GM06990 (cell line): ENCODE data around the gene RRM2.
"Not testable (repeated sequence)": the region's sequence is repeated elsewhere in the genome, so short reads cannot be mapped to it uniquely, and the experiment has no call there.

ENCODE experiments used
- DNase-seq: peaks from one replicate; pipeline ENCODE4 v3.0.0-alpha.2; 2011; ENCODE audit not compliant: insufficient read length; ENCODE audit errors: extremely low read depth
- H3K27me3 ChIP-seq: replicated peaks from 2 replicates; pipeline ENCODE4 v1.6.0; 2011; ENCODE audit warnings: low read length; ENCODE audit not compliant: control insufficient read depth, insufficient read depth
- H3K36me3 ChIP-seq: 2 replicates; pipeline ENCODE4 v1.5.1; 2011; ENCODE audit warnings: low read length; ENCODE audit not compliant: control insufficient read depth, insufficient read depth
- H3K4me3 ChIP-seq: replicated peaks from 2 replicates; pipeline ENCODE4 v1.5.1; 2011; ENCODE audit warnings: low read depth, mild to moderate bottlenecking, control low read depth, low read length
- TF ChIP-seq, protein P1 (sequence below): IDR thresholded peaks from 2 replicates; pipeline ENCODE4 v1.5.1; 2011; ENCODE audit warnings: low read length, control low read depth, mild to moderate bottlenecking, inconsistent platforms; ENCODE audit not compliant: insufficient read depth, poor library complexity, severe bottlenecking

RRM2 gene

DNA sequence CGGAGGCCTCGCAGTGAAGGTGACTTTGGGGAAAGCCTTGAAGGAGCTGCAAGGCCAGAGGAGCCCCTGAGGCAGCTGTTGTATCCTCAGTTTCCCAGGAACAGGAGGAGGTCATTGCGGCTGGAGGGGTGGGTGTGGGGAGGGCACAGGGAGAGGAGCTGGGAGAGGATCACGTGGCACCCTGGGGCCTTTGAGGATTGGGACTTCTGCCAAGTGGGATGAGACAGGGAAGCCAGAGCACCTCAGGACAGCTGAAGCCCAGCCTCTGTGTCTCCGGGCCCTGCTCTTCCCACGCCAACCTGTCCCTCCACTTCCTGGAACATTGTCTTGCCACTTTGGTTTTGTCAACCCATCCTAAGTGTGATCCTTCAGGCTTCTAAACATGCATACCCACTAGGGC, 19.4 kb upstream of the RRM2 start:
- H3K27me3 ChIP-seq: no peaks in the 10 kb centered on the region
- no peaks in the 10 kb centered on the region for H3K36me3 ChIP-seq
- TF ChIP-seq, protein P1, sequence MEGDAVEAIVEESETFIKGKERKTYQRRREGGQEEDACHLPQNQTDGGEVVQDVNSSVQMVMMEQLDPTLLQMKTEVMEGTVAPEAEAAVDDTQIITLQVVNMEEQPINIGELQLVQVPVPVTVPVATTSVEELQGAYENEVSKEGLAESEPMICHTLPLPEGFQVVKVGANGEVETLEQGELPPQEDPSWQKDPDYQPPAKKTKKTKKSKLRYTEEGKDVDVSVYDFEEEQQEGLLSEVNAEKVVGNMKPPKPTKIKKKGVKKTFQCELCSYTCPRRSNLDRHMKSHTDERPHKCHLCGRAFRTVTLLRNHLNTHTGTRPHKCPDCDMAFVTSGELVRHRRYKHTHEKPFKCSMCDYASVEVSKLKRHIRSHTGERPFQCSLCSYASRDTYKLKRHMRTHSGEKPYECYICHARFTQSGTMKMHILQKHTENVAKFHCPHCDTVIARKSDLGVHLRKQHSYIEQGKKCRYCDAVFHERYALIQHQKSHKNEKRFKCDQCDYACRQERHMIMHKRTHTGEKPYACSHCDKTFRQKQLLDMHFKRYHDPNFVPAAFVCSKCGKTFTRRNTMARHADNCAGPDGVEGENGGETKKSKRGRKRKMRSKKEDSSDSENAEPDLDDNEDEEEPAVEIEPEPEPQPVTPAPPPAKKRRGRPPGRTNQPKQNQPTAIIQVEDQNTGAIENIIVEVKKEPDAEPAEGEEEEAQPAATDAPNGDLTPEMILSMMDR: no peak
- no peak overlapping the region for H3K4me3 ChIP-seq
- DNase-seq: no peak

DNA sequence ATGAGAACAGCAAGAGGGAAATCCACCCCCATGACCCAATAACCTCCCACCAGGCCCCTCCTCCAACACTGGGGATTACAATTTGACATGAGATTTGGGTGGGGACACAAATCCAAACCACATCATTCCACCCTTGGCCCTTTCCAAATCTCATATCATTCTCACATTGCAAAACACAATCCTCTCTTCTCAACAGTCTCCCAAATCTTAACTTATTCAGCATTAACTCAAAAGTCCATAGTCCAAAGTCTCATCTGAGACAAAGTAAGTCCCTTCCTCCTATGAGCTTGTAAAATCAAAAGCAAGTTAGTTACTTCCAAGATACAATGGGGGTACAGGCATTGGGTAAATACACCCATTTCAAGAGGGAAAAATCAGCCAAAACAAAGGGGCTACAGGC, 17.6 kb upstream of the RRM2 start:
- not testable (repeated sequence) for H3K36me3 ChIP-seq, DNase-seq, H3K27me3 ChIP-seq, H3K4me3 ChIP-seq

DNA sequence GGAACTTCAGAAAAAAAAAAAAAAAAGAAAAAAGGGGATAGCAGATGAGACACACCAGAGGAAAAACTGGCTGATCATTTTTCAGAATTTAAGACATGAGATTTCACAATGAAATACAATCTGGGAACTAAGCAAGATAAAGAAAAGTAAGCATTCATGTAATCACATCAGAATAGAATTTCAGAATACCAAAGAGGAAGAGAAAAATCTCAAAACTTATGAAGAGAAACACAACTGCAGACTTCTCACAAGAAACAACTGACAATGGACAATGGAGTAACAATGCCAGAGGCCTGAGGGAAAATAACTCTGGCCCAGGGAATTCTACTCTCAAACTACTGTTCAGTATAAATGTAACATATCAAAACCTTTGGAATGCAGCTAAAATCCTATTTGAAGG, 13.2 kb upstream of the RRM2 start:
- Histone ChIP-seq H3K27me3 (no peaks in the 10 kb centered on the region), H3K4me3 (no peak overlapping the region), H3K36me3 (no peaks in the 10 kb centered on the region)
- DNase-seq: no peak
- TF ChIP-seq, protein P1: no peak

DNA sequence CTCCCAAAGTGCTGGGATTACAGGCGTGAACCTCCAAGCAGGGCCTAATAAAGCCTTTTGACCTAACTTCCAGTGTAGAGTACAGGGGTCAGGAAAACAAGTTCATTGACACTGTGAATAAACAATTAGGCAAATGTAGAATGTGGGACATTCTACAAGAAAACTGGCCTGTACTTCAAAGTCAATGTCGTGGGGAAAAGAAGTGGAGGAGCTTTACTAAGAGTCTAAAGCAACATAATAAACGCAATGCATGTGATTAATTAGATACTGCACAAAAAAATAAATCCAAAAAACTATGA, 3.6 kb upstream of the RRM2 start:
- TF ChIP-seq, protein P1: no peak
- Histone ChIP-seq H3K27me3 (no peaks in the 10 kb centered on the region), H3K4me3 (no peak overlapping the region), H3K36me3 (no peaks in the 10 kb centered on the region)
- DNase-seq: no peak

DNA sequence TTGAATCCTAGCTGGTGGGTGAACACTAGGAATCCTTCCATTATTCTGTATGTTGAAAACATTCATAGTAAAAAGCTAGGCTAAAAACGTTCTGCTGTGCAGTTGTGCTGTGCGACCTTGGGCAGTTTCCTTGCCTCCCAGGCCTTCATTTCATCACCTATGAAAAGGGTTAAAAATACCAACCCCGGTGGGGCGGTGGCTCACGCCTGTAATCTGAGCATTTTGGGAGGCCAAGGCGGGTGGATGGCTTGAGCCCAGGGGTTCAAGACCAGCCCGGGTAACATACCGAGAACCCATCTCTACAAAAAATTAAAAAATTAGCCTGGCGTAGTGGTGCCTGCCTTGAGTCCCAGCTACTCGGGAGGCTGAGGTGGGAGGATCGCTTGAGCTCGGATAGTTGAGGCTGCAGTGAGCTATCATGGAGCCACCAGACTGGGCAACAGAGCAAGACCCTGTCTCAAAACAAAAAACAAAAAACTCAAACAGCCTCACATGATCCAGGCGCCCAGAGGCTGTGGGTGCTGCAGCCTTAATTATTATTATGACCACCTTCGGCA, 2.9 kb upstream of the RRM2 start:
- Histone ChIP-seq H3K27me3 (no peaks in the 10 kb centered on the region), H3K4me3 (peak overlapping the region; percentile 90), H3K36me3 (no peaks in the 10 kb centered on the region)
- TF ChIP-seq, protein P1: no peak
- no peak for DNase-seq

DNA sequence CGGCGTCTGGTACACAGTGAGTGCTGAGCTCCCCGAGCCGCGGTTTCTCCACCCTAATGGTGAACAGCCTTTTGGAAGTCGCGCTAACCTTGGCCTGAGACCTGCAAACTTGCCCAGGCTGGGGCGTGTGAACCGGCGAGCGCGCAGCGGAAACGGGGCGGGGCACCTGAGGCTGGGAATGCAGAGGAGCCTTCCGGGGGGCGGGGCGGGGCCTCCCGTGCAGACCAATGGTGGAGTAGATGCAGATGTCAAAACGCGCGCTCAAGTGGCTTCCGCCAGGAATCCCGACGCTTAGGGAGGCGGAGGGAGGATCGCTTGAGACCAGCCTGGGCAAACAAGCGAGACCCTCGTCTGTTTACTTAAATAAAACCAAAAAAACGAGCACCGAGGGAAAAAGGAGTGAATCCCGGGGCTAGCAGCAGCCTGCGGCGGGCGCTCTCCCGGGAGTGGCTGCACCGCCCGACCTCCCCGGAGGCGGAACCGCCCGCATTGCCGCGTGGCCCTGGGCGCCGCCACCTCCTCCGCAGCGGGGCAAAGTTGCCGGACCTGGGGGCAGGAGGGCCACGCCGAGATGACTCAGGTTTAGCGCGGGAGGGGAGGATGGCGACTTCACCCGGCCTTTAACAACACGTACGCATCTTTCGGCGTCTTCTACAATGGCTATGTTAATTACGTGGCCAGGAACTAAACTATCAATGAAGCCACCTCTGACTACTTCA, 2.2 kb upstream of the RRM2 start:
- peak; percentile 98 for DNase-seq
- TF ChIP-seq, protein P1: no peak
- peaks cover 3% of the 10 kb centered on the region for H3K36me3 ChIP-seq

More for the DNA sequence above, 2.2 kb upstream of the RRM2 start:
- Histone ChIP-seq H3K27me3 (no peaks in the 10 kb centered on the region), H3K4me3 (peak overlapping the region; percentile 90)
